ENCODE data around the gene PARD3B.

The PARD3B gene

DNA sequence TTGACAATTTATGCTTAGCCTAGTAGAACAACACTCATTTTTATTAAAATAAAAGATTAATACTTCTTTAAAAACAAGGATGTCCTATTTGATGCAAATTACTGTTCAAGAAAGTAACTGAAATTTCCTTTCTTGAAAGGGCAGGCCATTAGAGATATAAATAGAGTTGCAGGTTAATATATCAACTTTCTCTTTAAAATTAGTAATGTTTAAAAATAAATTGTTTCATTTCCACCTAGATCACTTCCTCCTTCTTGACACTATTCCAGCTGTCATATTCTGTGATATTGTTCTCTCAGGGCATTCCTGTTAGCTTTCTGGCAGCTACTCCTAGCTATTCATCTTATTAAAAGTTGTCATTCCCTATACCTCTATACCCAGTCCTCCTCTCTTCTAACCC, 779.1 kb downstream of the PARD3B start:
- TF ChIP-seq, protein P1, sequence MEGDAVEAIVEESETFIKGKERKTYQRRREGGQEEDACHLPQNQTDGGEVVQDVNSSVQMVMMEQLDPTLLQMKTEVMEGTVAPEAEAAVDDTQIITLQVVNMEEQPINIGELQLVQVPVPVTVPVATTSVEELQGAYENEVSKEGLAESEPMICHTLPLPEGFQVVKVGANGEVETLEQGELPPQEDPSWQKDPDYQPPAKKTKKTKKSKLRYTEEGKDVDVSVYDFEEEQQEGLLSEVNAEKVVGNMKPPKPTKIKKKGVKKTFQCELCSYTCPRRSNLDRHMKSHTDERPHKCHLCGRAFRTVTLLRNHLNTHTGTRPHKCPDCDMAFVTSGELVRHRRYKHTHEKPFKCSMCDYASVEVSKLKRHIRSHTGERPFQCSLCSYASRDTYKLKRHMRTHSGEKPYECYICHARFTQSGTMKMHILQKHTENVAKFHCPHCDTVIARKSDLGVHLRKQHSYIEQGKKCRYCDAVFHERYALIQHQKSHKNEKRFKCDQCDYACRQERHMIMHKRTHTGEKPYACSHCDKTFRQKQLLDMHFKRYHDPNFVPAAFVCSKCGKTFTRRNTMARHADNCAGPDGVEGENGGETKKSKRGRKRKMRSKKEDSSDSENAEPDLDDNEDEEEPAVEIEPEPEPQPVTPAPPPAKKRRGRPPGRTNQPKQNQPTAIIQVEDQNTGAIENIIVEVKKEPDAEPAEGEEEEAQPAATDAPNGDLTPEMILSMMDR (IDR thresholded peaks at IDR 0.05): no peak
- no peaks in the 10 kb centered on the region for H3K4me1 ChIP-seq (ENCODE audit: control insufficient read depth in 1 of 2, insufficient read depth in 1 of 2, low read depth in 1 of 2, low read length in 1 of 2)
- H3K9me3 ChIP-seq: no peaks in the 10 kb centered on the region
- no peaks in the 10 kb centered on the region for H3K27me3 ChIP-seq
- no peaks in the 10 kb centered on the region for H3K36me3 ChIP-seq
- H3K27ac ChIP-seq: no peak overlapping the region
- H3K4me3 ChIP-seq (ENCODE audit: low read depth in 1 of 2, low read length in 1 of 2): no peak overlapping the region

DNA sequence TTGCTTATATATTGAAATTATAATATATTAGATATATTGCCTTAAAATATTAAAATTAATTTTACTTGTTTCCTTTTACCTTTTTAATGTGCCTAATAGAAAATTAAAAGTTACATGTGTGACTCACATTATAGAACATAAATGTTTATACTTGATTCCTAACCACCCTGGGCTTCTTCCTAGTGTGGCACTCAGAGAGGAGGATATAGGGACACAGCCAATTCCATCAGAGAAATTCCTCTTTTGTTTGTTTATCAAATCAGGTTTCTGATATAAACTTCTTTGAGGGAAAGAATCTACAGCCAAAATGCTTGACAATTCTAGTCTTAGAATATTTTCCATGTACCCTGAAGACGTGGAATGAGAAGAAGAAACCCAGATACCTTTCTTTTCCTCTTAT, 788.1 kb downstream of the PARD3B start:
- Histone ChIP-seq H3K4me3 (ENCODE audit: low read depth in 1 of 2, low read length in 1 of 2) (no peak overlapping the region), H3K4me1 (ENCODE audit: control insufficient read depth in 1 of 2, insufficient read depth in 1 of 2, low read depth in 1 of 2, low read length in 1 of 2) (no peaks in the 10 kb centered on the region), H3K9me3 (no peaks in the 10 kb centered on the region), H3K27ac (no peak overlapping the region), H3K27me3 (no peaks in the 10 kb centered on the region), H3K36me3 (no peaks in the 10 kb centered on the region)
- TF ChIP-seq, protein P1 (IDR thresholded peaks at IDR 0.05): no peak

DNA sequence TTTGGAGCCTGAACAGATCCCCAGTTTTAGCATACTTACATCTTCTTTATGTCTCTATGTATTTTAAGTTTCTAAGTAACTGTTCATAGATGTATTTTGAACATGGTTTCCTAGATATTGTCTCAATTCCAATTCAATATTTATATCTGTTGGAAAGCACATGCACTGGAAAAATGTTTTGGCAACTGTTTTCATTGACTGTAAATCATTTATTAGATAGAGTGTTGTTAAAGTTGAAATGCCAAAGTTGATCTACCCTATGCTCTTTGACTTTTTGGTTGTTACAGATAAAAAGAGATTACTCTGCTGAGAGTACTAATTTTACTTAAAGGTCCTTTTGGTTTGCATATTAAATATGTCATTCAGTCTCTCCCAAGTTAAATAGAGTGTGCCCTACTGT, 792.0 kb downstream of the PARD3B start:
- H3K27me3 ChIP-seq: no peaks in the 10 kb centered on the region
- H3K9me3 ChIP-seq: no peaks in the 10 kb centered on the region
- no peak overlapping the region for H3K27ac ChIP-seq
- no peaks in the 10 kb centered on the region for H3K36me3 ChIP-seq
- TF ChIP-seq, protein P1 (IDR thresholded peaks at IDR 0.05): no peak
- no peak overlapping the region for H3K4me3 ChIP-seq (ENCODE audit: low read depth in 1 of 2, low read length in 1 of 2)
- H3K4me1 ChIP-seq (ENCODE audit: control insufficient read depth in 1 of 2, insufficient read depth in 1 of 2, low read depth in 1 of 2, low read length in 1 of 2): no peaks in the 10 kb centered on the region

DNA sequence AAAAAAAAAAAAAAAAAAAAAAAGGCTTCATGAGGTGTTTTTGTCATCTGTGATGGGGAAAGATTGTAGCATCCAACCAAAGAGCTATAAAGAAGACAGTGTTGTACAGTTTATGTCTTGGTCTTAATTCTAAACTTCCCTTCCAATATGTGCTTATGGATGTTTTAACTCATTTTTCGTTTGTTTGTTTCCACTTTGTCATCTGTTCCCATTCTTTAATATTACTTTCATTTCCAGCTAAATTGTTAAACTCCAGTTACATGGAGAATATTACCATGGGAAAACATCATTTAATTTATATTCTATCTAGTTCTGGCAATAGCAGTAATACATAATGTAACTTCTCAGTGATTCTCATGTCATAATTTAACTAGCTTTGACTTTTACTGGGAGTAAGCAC, 792.9 kb downstream of the PARD3B start:
- H3K9me3 ChIP-seq: no peaks in the 10 kb centered on the region
- H3K36me3 ChIP-seq: no peaks in the 10 kb centered on the region
- H3K4me3 ChIP-seq (ENCODE audit: low read depth in 1 of 2, low read length in 1 of 2): no peak overlapping the region
- H3K27me3 ChIP-seq: no peaks in the 10 kb centered on the region
- TF ChIP-seq, protein P1 (IDR thresholded peaks at IDR 0.05): no peak
- no peaks in the 10 kb centered on the region for H3K4me1 ChIP-seq (ENCODE audit: control insufficient read depth in 1 of 2, insufficient read depth in 1 of 2, low read depth in 1 of 2, low read length in 1 of 2)
- H3K27ac ChIP-seq: no peak overlapping the region

DNA sequence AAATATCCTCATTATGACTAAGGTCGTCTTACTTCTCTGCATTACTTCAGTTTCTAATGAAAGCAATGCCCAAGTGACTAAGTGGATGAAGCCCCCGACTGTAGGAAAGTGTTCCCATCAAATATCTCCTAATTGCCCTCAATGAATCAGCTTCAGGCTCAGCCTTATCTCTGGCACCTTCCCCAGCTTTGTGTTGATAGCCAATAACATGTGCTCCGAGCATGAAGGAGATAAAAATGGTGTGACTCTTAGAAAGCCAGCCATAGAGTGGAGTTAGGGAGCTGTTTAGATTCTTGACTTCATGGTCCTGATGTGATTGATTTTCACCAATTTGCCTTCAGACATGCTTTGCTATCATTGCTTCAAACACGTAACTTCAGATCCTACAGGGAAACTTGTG, 797.8 kb downstream of the PARD3B start:
- TF ChIP-seq, protein P1 (IDR thresholded peaks at IDR 0.05): no peak
- H3K4me1 ChIP-seq (ENCODE audit: control insufficient read depth in 1 of 2, insufficient read depth in 1 of 2, low read depth in 1 of 2, low read length in 1 of 2): no peaks in the 10 kb centered on the region
- no peaks in the 10 kb centered on the region for H3K36me3 ChIP-seq
- H3K9me3 ChIP-seq: no peaks in the 10 kb centered on the region
- H3K27me3 ChIP-seq: no peaks in the 10 kb centered on the region
- no peak overlapping the region for H3K27ac ChIP-seq
- H3K4me3 ChIP-seq (ENCODE audit: low read depth in 1 of 2, low read length in 1 of 2): no peak overlapping the region

DNA sequence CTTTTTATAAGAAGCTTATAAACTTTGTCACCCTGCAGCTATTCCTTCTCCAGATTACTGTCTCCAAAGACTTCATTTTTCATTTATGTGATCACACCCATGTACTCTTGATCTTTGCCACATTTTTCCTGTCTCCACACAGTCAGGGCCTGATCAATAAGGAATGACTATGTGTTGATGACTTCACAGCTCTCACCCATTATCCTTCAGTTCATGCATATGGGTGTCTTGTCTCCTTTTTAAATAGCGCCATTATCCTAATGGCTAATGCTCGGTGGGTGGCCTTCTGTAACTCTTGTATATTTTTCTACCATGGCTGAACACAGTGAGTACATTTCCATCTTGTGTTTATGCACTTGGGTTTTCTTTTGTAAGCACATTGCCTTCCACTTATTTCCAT, 801.4 kb downstream of the PARD3B start:
- no peaks in the 10 kb centered on the region for H3K27me3 ChIP-seq
- no peak overlapping the region for H3K27ac ChIP-seq
- H3K9me3 ChIP-seq: no peaks in the 10 kb centered on the region
- H3K4me1 ChIP-seq (ENCODE audit: control insufficient read depth in 1 of 2, insufficient read depth in 1 of 2, low read depth in 1 of 2, low read length in 1 of 2): peaks cover 0 to 4% of the 10 kb centered on the region in 2 experiments
- no peak overlapping the region for H3K4me3 ChIP-seq (ENCODE audit: low read depth in 1 of 2, low read length in 1 of 2)
- no peaks in the 10 kb centered on the region for H3K36me3 ChIP-seq
- TF ChIP-seq, protein P1 (IDR thresholded peaks at IDR 0.05): no peak
